ENCODE results near the gene KCNJ12.
"Not testable (repeated sequence)": the region's sequence is repeated elsewhere in the genome, so short reads cannot be mapped to it uniquely, and the experiment has no call there.

Gene KCNJ12

DNA sequence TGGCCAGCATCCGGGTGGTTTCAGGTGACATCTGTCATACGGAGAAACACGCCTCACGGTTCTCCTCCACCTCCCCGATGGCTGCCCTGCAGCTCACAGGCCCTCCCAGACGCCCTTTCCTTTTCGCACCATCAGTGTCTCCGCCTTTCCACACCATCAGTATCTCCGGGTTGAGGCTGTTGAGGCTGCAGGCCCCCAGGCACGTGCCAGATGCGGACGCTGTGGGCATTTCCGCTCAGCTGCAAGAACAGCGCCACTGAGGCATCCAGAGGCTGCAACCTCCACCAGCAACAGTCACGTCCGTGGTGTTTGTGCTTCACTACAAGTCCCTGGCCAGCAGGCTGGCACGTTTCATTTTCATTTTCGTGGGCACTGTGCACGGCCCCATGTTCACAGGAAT, 25.7 kb upstream of the KCNJ12 start:
- DNase-seq = not testable (repeated sequence)

DNA sequence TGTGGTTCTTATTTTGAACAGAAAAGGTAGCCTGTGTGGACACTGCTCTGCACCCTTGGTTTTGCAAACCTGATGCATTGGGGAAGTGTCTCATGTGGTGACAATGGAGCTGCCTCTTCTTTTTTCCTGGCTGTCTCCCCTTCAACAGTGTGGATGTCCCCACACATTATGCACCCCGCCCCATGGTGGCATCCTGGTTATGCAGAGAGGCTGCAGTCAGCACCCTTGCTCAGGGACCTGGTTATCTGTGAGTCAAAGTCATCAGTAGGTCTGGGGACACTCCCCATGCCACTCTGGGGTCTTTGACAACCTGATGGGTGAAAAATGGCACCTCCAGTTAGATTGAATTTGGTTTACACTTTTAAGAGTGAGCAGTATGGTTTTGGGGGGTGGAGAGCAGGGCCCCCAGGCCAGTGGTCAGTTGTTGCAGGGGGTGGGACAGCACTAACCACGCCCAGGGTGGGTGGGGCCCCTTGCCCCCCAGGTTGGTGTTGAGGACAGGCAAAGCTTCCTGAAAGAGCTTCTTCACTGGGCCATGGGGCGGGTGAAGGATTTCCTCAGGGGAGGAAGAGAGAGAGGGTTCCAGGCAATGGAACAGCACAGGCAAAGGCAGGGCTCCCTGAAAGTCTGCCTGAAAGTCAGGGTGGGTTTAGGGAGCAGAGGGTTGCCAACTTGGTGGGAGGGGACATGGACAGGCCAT, 24.6 kb upstream of the KCNJ12 start:
- DNase-seq = no peak

DNA sequence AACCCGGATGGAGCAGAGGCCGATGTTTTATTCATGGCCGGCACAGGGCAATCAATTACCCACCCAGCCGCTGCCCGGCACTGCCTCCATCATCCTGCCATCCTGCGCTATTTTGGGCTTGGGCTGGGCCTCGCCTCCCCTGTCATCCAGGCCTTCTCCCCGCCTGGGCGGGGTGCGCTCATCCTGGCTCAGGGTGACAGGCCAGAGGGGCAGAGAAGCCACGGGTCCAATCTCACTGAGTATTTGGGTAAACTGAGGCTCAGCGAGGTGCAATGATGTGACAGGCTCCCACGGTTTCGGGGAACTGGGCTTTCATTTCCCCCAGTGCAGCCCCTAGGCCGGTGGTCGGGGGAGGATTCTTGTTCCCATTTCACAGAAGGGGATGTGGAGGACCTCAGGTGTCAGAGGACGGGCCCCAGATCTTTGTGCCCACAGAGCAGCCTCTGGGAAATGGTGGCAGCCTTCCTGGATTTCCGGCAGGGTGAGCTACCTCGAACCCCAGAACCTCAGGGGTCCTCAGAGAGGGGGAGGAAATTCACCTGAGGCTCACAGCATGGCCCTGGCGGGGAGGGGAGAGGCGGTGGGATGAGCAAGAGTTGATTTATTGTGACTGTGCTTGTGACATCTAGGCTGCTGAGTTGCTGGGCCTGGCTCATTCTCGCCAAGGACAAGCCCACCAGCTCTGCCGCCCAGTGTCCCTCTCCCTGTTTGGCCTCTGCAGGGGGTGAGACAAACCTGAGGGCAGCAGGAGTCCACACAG, 23.8 kb upstream of the KCNJ12 start:
- DNase-seq = no peak

DNA sequence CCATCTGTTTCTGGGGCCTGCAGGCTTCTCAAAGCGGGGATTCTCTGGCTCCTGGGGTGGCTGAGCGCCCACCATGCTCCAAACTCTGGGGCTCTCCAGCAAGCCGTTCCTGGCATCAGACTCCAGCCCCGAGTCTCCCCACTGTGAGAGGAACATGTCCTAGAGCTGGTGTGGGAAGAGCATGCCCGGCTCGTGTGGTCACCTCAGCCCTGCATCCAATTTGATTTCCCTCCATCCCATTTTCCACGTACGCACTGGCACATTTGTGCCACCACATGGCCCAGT, 23.2 kb upstream of the KCNJ12 start:
- no peak for DNase-seq

DNA sequence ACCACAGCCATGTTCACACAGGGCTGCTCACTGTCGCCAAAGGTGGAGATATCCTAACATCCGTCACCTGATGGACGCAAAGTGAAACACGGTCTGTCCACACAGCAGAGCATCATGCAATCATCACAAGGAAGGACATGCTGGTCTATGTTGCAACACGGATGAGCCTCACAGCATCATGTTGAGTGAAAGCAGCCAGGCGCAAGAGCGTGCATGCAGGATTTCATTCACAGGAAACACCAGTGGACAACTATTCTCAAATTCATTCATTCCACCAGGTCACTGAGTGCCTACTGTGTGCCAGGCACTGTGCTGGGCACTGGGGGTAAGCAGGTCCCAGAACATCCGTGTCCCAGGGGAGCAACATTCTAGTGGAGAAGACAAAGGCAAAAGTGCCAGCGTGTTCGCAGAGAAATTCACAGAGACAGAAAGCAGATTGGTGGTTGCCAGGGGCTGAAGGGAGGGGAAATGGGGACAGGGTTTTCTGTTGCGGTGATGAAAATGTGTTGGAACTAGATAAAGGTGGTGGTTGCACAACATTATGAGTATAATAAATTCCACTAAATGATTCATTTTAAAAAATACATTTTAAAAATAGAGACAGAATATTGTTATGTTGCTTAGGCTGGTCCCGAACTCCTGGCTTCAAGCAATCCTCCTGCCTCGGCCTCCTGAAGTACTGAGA, 22.7 kb upstream of the KCNJ12 start:
- no peak for DNase-seq

DNA sequence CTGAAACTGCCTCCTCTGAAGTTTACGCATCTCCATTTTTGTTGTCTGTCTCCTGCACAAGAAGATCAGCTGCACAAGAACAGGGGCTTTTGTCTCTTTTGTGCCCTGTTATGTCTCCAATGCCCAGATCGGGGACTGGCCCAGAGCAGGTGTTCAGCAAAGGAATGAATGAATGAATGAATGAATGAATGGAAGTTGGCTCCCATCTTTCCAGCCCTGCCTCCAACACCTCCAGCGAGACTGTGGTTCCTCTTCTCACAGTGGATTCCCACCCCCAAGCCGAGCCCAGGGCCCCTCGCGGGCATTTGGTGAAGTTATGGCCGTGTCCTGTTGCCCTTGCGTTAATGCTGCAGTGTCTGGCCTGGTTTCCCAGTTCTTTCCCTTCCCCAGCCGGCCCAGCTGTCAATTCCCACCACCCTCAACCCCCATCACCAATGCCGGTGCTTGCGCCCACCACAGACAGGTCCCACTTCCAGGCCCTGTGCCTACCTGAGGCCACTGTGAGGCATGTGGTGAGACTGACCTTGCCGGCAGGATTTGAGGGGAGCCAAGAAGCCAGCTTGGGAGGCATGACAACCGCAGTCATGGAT, 21.3 kb upstream of the KCNJ12 start:
- no peak for DNase-seq

DNA sequence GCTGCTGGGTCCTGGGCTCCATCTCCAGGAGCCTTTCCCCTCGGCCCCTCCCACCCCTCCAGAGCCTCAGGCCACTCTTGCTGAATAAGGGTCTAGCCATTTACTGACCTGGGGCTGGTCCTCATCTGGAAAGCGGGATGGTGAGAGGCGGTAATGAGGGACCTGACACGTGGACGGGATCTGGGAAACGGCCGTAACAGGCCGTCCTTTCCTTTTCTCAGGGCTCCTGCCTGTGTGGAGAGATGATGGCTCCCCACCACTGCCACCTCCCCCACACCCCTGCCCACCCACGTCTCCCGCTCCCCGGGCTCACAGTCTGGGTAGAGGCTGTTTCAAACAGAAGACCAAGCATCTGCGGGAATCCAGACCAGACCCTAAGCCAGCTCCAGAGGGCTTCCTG, 20.6 kb upstream of the KCNJ12 start:
- no peak for DNase-seq

DNA sequence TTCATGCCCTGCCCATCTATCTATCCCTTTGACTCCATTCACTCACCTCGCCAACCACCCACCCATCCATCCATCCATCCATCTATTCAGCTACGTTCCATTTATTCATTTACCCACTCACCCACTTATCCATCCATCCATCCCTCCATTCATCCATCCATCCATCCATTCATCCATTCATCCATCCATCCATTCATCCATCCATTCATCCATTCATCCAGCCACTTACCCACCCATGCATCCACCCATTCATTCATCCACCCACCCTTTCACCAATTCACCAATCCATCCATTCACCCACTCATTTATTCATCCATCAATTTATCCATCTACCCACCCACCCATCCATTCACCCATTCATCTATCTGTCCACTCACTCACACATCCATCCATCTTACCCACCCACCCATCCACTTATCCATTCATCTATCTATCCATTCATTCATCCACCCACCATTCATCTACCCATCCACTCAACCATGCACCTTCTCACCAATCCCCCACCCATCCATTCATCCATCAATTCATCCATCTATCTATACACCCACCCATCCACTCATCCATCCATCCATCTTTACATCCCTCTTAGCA, 19.5 kb upstream of the KCNJ12 start:
- DNase-seq = no peak

DNA sequence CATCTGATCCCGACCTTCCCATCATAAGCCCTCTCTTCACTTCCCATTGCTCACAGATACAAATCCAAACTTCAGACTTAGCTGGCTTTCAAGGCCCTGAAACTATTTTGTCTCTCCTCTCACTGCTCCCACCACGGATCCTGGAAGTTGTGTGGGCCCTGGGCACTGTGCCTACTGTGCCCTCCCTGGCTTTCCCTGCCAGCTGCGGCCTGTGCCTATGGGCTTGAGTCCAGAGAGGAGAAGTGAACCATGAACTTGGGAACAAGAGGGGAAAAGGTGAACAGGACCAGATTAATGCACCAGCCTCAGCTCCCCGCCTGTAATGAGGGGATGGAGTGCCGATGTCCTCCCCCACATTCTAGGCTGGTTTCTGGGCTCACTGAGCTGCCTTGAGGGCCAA, 18.9 kb upstream of the KCNJ12 start:
- no peak for DNase-seq

DNA sequence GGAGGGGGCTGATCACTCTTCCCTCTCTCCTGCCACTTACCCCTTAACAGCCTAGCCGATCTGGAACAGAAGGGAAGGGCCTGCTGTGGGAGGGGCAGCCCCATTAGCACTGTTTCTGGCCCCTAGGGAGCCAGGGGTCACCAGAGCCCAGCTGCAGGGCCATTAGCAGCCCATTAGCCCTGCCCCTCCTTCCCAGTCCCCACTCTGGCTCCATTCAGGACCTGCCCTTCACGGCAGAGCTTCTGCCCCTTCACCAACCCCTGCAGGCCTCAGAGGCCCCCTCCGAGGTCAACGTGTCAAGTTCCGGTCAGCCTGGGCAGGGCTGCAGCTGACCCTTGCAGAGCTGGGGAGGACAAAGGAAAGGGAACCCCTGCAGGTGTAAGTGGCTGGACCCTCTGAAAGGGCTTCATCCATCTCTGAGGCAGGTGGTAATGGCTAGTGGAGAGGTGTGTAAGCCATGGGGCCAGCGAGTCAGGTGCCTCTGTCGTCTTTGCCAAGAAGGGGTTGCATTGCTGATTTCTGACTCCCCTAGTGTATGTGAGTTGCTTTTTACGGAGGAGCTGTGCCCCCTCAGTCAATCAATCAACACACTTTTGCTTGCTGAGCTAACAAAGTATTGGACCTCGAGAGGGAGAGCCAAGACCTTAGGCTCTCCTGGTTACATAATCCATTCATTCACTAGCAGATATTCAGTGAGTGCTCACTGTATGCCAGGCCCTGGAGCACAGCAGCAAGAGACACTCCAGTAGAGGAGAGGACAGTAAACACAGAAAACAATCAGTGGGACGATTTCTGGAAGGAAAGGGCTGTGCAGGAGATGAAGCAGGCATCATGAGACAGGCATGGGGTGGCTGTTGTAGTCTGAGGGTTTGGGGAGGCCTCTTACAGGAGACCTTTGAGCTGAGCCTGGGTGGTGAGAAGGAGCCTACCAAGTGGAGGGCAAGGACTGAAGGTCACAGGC, 18.2 kb upstream of the KCNJ12 start:
- no peak for DNase-seq

DNA sequence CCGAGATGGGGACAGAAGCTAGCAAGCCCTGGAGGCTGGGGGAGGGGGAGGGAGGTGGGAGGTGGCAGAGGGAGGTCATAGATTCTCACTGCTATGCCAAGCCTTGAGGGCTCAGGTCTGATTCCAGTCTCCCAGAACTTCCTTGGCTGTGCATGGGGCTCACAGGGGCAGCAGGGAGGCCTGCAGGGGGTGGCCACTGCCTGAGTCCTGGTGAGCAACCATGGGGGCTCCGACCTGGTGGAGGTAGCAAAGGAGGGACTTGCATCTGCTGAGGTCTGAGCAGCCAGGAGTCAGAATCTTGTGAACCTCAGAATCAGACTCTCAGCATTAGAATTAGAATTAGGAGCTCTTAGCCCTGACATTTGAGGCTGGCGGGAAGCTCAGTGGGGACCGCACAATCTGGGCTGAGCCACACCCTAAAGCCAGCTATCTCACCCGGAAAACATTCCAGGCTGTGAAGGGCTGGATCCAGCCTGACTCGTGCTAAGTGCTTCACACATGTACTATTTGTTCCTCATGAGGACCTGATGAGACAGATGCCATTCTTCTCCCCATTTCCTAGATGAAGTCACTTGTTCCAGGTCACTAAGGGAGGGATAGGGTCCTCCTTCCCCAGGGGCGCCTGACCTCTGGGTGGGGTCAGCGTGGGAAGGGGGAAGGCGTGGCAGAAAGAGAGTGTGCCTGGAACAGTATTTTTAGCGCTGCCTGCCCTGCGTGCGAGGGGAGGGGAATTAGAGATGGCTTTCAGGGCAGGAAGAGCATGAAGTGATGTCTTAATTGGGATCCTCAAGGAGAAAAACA, 17.3 kb upstream of the KCNJ12 start:
- no peak for DNase-seq

DNA sequence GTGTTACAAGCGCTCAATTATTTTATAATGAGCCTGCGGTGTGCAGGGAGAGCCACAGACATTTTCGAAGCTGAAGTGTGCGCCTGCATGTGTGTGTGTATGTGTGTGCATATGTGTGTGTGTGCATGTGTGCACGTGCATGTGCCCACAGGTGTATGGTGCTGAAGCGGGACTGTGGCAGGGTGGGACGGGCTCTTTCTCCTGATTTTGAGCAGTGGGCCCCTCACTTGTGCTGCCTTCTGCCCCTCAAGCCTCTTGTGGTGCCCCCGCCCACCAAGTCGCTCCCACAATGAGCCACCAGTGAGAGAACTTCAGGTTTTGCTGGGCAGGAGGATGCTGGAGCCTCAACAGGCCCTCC, 16.7 kb upstream of the KCNJ12 start:
- no peak for DNase-seq

DNA sequence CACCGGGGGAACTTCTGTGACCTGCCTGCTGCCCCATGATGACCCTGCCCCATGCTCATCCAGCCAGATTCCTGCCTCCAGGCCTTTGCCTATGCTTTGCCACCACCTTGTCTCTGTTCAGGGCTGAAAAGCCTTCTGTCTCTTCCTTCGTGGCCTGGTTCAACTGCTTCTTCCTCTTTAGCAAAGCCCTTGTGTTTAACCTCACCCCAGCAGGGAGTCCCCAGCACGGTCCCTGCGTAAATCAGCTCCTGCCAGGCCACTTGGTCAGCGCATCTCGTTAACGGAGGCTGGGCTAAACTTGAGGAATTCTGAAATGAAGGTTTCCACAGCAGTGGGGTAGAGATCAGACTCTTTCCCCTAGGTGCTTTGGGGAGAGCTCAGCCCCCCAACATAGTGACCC, 16.1 kb upstream of the KCNJ12 start:
- no peak for DNase-seq

DNA sequence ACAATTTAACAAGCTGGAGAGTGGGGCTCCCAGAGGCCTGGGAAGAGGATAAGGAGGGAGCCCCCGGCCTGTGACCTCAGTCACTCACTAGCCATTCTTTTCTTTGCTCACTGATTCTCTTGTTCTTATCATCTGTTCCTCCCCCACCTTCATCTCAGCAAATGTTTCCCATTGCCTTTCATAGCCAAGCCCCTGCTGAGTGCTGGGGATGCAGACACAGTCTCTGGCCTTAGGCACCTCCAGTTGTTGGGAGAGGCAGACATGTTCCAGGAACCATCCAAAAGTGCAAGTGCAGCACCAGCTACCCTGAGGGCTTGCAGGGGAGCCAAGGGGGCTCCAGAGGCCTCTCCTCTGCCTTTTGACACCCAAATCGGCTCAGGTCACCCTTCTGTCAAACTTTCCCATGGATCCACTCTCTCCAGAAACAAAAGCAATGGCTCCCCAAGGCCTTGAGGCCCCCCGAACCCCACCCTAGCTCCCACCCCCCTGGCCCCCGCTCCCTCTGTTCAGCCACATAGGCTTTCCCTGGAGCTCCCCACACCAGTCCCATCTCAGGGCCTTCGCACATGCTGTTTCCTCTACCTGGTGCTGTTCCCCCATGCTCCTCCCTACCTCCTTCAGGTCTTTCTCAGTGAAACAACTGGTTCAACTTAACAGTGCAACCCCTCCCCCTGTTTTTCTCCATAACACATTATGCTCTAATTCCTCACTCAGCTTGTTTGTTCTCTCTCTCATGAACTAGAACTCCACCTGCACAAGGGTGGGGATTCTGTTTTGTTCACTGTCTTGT, 14.9 kb upstream of the KCNJ12 start:
- DNase-seq = no peak

DNA sequence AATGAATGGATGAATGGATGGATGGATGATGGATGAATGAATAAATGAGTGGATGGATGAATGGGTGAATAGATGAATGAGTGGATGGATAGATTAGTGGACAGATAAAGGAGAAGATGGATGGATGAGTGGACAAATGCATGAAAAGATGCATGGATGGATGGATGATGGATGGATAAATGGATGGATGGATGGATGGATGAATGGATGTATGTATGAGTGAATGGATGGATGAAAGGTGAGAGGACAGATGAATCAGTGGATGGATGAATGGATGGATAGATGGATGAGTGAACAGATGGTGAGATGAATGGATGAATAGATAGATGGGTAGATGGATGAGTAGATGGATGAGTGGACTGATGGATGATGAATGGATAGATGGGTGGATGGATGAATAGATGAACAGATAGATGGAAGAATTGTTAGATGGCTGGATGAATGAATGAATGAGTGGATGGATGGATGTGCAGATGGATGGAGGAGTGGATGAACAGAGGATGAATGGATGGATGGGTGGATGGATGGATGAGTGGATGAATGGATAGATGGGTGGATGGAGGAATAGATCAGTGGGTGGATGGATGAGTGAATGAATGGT, 13.7 kb upstream of the KCNJ12 start:
- no peak for DNase-seq

DNA sequence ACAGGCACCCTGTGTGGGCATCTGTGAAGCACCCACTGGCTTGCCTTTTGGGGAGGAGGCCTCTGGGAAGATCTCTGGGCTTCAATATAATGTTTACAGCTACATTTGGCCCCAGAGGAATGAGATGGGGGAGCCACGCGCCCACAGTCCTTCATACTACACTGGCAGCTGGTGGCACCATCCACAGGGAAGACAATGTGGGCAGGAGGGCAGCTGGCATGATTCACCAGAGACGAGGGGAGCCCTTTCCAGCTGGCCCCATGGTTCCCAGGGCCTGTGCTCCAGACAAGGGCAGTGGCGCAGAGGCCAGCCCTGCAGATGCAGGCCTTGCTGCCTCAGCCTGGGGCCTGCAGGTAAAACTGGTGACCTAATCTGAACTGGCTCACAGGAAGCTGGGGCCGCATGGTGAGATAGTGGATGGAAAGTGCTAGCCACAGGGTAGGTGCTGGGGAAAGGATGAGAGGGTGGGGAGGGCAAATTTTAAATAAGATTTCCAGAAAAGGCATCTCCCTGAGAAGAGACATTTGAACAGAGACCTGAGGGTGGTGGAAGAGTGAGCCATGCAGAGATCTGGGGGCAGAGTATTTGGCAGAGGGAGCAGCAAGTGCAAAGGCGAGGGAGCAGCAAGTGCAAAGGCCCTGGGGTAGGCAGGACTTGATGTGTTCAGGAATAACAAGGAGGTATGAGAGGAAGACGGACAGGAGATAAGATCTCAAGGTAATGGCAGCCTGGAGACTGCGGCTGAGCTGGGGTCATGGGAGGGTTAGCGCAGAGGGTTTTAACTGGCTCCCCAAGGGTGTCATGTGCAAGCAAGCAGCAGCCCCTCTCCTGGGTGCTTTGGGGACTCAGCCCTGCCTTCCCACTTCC, 12.1 kb upstream of the KCNJ12 start:
- DNase-seq = no peak

DNA sequence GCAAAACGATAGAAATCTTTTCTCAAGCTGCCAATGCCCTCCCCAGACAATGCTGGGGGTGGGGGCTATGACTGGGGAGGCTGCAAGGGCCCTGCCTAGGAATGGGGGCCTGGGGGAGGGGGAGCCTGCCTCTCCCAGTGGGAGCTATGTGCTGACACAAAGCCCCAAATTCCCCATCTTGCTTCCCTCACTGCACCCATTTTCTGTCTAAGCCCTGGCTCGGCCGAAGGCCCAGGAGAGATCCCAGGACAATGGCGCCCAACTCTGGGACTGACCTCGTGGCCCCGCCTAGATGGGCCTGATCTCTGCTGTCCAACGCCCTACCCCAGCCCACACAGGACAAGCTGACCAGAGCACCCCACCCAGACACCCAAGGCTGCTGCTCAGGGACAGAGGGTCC, 11.1 kb upstream of the KCNJ12 start:
- no peak for DNase-seq

DNA sequence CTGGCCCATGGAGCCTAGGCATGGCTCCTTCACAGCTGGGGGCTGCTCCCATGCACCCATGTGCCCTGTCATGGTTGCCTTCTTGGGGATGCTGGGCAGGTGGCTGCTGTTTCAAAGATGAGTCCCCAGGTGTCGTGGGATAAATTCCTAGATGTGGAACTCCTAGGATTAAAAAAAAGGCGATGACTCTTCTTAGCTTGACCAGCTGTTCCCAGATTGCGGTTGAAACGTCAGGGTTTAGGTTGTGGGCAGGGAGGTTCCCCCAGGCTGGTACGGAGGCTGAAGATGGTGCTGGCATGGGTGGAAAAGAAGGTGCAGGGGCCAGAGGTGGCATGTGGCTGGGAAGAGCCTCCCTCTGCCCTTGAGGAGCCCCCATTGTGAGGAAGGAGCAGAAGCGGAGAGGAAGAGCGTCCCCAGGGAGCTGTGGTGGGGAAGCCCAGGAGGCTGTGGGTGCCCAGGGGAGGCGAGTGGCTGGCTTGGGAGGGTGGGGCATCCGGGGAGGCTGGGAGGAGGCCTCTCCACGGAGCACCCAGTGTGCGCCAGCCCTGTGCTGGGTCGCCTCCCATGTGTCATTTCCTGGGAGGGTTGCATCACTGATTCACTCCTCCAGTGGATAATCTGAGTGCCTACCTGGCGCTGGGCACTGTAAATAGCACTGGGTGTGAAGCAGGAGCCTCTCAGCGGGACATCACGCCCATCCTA, 7.5 kb upstream of the KCNJ12 start:
- DNase-seq = peak; percentile 66 to 77

DNA sequence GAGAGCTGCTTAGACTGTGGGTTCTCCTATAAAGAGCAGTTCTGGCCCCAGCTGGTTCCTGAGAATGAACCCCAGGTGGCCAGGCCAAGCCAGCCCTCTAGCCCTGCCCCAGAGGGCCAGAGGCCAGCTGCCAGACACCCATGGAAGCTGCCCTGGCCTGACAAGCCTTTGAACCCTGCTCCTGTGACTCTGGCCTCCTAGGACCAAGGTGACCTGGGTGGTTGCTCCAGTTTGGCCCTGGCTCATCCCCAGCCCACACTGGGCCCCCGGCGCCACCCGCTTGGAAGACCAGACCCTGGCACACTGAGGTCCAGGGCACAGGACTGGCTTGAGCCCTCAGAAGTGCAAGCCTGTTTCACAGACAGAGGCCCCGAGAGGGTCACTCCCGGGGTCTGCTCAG, 6.8 kb upstream of the KCNJ12 start:
- DNase-seq = no peak
